ENCODE data around the gene RTCA.
"Not testable (repeated sequence)": the region's sequence is repeated elsewhere in the genome, so short reads cannot be mapped to it uniquely, and the experiment has no call there.

The RTCA gene

GRCh38 chr1:100264081-100264480, 1.9 kb upstream of the RTCA start:
- DNase-seq = not testable (repeated sequence)

GRCh38 chr1:100265562-100265930, 470 bp upstream of the RTCA start:
- peak; percentile 23 for DNase-seq

GRCh38 chr1:100266741-100267140, 725 bp downstream of the RTCA start:
- no peak for DNase-seq

DNA sequence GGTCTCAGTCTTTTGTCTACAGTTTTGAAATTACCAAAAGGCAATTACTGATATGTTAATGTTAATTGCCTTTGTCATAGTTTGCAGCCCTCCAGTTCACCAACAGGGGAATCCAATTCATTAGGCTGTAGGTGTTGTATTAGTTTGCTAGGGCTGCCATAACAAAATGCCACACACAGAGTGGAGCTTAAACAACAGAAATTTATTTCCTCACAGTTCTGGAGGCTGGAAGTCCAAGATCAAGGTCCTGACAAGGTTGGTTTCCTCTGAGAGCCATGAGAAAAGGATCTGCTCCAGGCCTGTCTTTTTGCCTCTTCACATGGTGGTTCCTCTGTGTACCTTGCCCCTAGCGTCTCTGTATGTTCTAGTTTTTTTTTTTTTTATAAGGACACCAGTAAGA, 1.3 kb downstream of the RTCA start:
- DNase-seq = no peak

DNA sequence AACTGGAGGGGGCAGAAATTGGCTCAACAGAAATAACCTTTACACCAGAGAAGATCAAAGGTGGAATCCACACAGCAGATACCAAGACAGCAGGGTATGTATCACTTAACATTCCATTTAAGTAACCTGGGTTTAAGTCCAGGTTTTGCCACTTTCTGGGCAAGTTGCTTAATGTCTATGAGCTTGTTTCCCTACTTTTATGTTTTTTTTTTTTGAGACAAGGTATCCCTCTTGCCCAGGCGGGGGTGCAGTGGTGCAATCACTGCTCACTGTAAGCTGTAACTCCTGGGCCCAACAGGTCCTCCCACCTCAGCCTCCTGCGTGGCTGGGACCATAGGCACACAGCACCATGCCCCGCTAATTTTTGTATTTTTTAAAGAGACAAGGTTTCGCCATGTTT, 2.2 kb downstream of the RTCA start:
- no peak for DNase-seq

DNA sequence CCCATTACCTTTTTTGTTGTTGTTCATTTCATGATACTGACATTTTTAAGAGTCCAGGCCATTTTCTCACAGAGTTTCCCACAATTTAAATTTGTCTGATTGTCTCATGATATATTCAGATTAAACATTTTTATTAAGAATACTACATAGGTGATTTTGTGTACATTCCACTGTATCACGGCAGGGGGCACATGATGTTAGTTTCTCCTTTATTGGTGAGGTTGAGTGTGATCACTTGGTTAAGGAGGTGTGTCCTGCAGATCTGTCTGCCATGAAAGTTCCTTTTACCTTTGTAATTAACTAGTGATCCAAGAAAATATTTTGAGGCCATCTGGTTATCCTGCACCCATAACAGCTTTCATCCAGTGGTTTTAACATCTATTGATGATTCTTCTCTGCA, 11.8 kb downstream of the RTCA start:
- no peak for DNase-seq

GRCh38 chr1:100279358-100279923, 13.4 kb downstream of the RTCA start:
- DNase-seq = no peak

DNA sequence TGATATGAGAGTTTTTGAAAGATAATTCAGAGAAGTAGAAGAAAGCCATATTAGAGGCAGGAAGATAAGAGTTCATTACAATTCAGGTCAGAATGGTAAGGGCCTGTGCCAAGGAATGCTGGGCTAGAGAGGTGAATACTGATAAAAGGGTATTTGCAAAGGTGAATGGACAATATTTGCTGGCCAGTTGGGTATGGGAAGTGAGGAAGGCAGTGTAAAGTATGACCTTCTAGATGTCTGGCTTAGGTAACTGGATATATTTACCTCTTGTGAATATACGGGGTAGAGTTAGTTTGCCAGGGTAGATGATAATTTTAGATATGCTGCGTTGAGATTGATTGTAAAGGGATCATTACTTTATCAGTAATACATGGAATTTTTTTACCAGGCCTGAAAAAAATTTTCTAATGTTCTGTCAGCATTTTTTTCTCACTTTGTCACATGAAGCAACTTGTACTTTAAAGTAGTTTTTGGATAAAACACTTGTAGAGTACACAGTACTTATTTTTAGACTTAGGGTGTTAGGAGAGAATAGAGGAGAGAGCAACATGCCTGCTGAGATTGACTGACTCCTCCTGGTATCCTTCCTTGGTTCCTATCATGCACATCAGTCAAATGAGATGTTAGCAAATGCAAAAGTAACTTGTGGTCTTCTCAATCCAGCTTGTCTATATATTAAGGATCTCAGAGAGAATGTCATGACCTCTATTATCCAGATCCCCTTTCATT, 14.1 kb downstream of the RTCA start:
- no peak for DNase-seq

DNA sequence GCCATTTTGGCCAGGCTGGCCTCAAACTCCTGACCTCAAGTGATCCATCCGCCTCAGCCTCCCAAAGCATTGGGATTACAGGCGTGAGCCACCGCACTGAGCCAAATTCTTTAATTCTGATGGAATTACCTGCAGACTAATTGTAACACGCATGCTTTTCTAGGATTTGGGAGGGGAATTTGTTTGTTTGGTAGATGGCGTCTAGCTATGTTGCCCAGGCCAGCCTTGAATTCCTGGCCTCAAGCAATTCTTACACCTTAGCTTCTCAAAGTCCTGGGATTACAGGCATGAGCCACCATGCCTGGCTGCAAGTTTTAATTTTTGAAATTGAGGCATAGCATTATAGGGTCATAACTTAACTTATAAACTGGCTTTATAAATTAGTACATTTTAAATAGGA, 18.6 kb downstream of the RTCA start:
- DNase-seq = no peak

DNA sequence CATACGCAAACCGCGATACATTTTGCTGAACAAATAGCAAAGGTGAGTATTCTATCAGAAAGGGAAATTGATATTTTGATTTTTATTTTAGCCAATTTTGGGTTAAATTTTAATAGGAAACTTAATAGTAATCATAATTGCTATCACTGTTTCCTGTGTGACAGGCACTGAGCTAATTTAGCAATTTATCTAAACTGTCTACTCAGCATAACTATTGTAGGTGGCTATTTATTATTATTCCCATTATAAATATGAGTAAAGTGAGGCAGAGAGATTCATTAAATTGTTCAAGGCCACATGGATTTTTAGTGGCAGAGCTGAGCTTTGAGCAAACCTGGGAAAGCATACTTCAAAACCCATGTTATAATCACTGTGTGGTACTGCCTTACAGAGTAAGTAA, 21.1 kb downstream of the RTCA start:
- DNase-seq = no peak

- DNase-seq = no peak
Observed at GRCh38 chr1:100290291-100290690, 24.3 kb downstream of the RTCA start.

DNA sequence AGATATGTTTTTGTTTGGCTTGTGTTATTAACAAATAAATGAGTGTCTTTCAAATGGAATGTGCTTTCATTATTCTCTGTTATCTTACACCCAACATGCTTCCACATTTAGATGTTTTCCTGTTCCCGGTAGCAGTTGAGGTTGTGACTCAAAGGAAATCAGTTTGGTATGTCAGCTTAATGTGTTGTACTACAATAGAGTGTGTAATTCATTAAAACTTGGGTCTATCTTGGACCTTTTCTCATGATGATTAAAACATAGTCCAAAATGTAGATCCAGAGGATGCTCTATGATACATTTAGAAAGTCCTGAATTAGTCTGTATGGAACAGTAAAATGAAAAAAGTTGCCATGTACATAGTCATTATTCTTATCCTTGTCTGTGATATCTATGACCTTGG, 26.7 kb downstream of the RTCA start:
- DNase-seq = no peak

- no peak for DNase-seq
Observed at GRCh38 chr1:100296140-100296539, 30.1 kb downstream of the RTCA start.

DNA sequence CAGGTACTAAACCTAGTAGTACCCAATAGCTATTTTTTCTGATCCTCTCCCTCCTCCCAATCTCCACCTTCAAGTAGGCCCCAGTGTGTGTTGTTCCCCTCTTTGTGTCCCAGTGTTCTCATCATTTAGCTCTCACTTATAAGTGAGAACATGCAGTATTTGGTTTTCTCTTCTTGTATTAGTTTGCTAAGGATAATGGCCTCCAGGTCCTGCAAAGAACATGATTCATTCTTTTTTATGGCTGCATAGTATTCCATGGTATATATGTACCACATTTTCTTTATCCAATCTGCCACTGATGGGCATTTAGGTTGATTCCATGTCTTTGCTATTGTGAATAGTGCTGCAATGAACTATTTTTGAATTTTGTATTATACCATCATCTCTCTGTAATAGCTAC, 31.0 kb downstream of the RTCA start:
- DNase-seq = not testable (repeated sequence)

DNA sequence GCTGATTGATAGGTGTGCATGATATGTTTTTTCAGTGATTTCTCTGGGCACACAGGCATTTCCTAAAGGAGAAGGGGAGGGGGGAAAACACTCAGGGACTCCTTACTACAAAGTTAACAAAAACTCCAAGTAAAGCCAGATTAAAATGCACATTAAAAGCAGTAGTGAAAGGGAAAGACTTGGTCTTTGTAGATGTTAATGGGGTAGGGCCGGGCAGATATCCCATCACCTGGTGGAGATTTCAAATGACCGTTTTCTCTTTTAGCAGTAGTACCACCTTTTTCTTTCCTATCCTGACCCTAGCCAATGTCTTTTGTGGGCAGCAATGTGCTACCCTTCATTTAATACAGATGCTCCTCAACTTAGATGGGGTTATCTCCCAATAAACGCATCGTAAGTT, 32.5 kb downstream of the RTCA start:
- DNase-seq = no peak

GRCh38 chr1:100299521-100300222, 33.7 kb downstream of the RTCA start:
- DNase-seq = no peak

DNA sequence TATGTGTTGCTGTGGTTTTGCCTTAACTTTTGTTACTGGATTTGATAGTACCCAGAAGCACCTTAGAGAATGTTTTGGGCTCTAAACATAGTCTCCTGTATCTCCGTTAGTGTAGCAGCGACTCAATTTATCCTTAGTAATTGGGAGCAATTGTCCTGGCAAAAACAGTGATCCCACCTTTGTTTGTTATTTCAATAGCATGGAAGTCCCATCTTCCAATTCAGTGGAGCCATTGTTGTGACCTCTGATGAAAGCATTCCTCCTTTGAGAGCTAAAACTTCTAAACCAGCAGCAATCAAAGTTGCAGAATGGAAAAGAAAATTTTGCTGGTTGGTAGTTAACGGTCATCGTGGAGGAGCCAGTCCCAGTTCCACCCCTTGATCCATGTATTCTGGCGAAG, 34.7 kb downstream of the RTCA start:
- DNase-seq = no peak

- DNase-seq = no peak
Observed at GRCh38 chr1:100302739-100303138, 36.7 kb downstream of the RTCA start.

DNA sequence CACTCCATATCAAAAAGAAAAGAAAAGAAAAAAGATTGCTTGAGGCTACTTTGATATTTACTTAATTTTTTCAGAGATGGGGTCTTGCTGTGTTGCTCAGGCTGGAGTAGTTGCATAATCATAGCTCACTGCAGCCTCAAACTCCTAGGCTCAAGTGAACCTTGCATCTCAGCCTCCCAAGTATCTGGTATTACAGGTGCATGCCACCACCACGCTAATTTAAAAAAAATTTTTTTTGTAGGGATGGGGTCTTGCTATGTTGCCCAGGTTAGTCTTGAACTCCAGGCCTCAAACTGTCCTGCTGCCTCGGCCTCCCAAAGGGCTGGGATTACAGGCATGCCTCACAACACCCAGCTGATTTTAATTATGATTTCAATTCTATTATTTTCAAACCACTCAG, 38.2 kb downstream of the RTCA start:
- no peak for DNase-seq

GRCh38 chr1:100304921-100305320, 38.9 kb downstream of the RTCA start:
- DNase-seq = no peak

- DNase-seq = no peak
Observed at GRCh38 chr1:100305954-100306353, 39.9 kb downstream of the RTCA start.

- no peak for DNase-seq
Observed at GRCh38 chr1:100306735-100307313, 40.8 kb downstream of the RTCA start.

DNA sequence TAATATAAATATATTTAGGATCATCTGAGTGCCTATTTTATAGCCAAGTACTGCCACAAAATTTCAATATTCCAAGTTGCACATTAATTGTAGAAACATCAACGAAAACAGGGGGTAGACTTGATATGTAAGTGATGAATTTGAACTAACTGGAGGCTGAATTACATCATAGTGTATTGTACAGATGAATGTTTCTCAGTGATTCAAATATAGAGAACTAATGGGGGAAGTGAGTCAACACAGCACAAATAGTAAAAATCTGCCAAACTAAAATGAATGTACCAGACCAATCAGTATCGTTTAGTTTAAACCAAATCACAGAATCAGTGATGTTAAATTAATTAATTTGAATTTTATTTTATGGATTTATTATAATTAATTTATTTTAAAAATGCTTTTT, 42.8 kb downstream of the RTCA start:
- DNase-seq = no peak

GRCh38 chr1:100309863-100310262, 43.8 kb downstream of the RTCA start:
- no peak for DNase-seq
